HuH-7.5 (cell line): ENCODE results near the gene PIH1D2.
"Not testable (repeated sequence)": the region's sequence is repeated elsewhere in the genome, so short reads cannot be mapped to it uniquely, and the experiment has no call there.

Experiments
- DNase-seq: peaks from one replicate; pipeline ENCODE4 v3.0.0; 2011; ENCODE audit warnings: low spot score

Gene PIH1D2

GRCh38 chr11:112073941-112074811, at the start of gene PIH1D2, which contains the start of gene NKAPD1:
Gene PIH1D2, minus strand, starts transcription at chr11:112074017. Its CDS starts 843 bp downstream, at chr11:112073174.
Gene NKAPD1, plus strand, starts transcription at chr11:112074299. Its CDS starts 1,276 bp downstream, at chr11:112075575.
- DNase-seq = peak; percentile 49

GRCh38 chr11:112123129-112123528, 49.3 kb upstream of the PIH1D2 start:
- no peak for DNase-seq

- no peak for DNase-seq
Measured at GRCh38 chr11:112121981-112122615, 48.3 kb upstream of the PIH1D2 start.

GRCh38 chr11:112118176-112118575, 44.4 kb upstream of the PIH1D2 start:
- DNase-seq = no peak

GRCh38 chr11:112115386-112115785, 41.6 kb upstream of the PIH1D2 start:
- no peak for DNase-seq

- no peak for DNase-seq
Measured at GRCh38 chr11:112114460-112114859, 40.6 kb upstream of the PIH1D2 start.

GRCh38 chr11:112113539-112114457, 40.0 kb upstream of the PIH1D2 start:
- peak; percentile 22 for DNase-seq

GRCh38 chr11:112106070-112106469, 32.3 kb upstream of the PIH1D2 start:
- no peak for DNase-seq

GRCh38 chr11:112103446-112103845, 29.6 kb upstream of the PIH1D2 start:
- no peak for DNase-seq

- DNase-seq = no peak
Measured at GRCh38 chr11:112100462-112100861, 26.6 kb upstream of the PIH1D2 start.

- no peak for DNase-seq
Measured at GRCh38 chr11:112097734-112098528, 24.1 kb upstream of the PIH1D2 start.

GRCh38 chr11:112096194-112096593, 22.4 kb upstream of the PIH1D2 start:
- no peak for DNase-seq

GRCh38 chr11:112095302-112095701, 21.5 kb upstream of the PIH1D2 start:
- DNase-seq = not testable (repeated sequence)

- no peak for DNase-seq
Measured at GRCh38 chr11:112087212-112087611, 13.4 kb upstream of the PIH1D2 start.

- DNase-seq = peak; percentile 65
Measured at GRCh38 chr11:112086422-112087191, 12.8 kb upstream of the PIH1D2 start, which contains the start of the genes SDHD and TIMM8B. Gene SDHD, plus strand, starts transcription at chr11:112086873. Its CDS starts 35 bp downstream, at chr11:112086908. Gene TIMM8B, minus strand, starts transcription at chr11:112086756. Its CDS starts 33 bp downstream, at chr11:112086723.

GRCh38 chr11:112085822-112086421, 12.1 kb upstream of the PIH1D2 start:
- no peak for DNase-seq

- no peak for DNase-seq
Measured at GRCh38 chr11:112082729-112083128, 8.9 kb upstream of the PIH1D2 start.

GRCh38 chr11:112062923-112063322, 10.9 kb downstream of the PIH1D2 start:
- no peak for DNase-seq

GRCh38 chr11:112058103-112058502, 15.7 kb downstream of the PIH1D2 start:
- no peak for DNase-seq

GRCh38 chr11:112057170-112057569, 16.6 kb downstream of the PIH1D2 start:
- DNase-seq = no peak
